Lower lobe of right lung (tissue), 2 donors: ENCODE data around the gene MAP6D1. TPM values are rescaled to one million over a fixed set of nuclear protein-coding genes. Genes with fewer than 3 reads are reported as not detected.
"Not testable (repeated sequence)": the region's sequence is repeated elsewhere in the genome, so short reads cannot be mapped to it uniquely, and the experiment has no call there.

ENCODE experiments used
- ATAC-seq, 2 donors: fragments of 200-7000 bp; cut with Tn5 transposase; one replicate each; pipeline ENCODE4 v1.9.1; 2020 to 2022; ENCODE audit warnings: mild to moderate bottlenecking in 2 of 2, moderate library complexity in 2 of 2
- DNase-seq: peaks from one replicate; pipeline ENCODE4 v3.0.0-alpha.2; 2020
- H3K27ac ChIP-seq: fragments of 200-600 bp; one replicate; pipeline ENCODE4 v1.8.0; 2022
- H3K27me3 ChIP-seq: fragments of 200-600 bp; one replicate; pipeline ENCODE4 v1.8.0; 2022; ENCODE audit warnings: low read depth
- H3K36me3 ChIP-seq: fragments of 200-600 bp; one replicate; pipeline ENCODE4 v1.8.0; 2022; ENCODE audit warnings: mild to moderate bottlenecking
- H3K4me1 ChIP-seq: fragments of 200-600 bp; one replicate; pipeline ENCODE4 v1.8.0; 2022
- H3K4me3 ChIP-seq: fragments of 200-600 bp; one replicate; pipeline ENCODE4 v1.8.0; 2022; ENCODE audit warnings: mild to moderate bottlenecking
- H3K9me3 ChIP-seq: fragments of 200-600 bp; one replicate; pipeline ENCODE4 v1.8.0; 2022
- intact Hi-C: fragments of 100-400 bp; cut with DNase I; formaldehyde crosslinking; loops from one replicate; pipeline ENCODE4 v1.11.0; 2022
- total RNA-seq: library from RNA; stranded (reverse); fragmentation: NEBNext Ultra II Directional; extraction: Animal tissue kit (Norgen Biotek cat#: 25700); gene quantifications from one replicate; pipeline ENCODE4 v1.2.1, GENCODE V29; 2021
- TF ChIP-seq, protein P1 (sequence below): fragments of 200-600 bp; IDR thresholded peaks from one replicate; pipeline ENCODE4 v1.8.0; 2022; ENCODE audit warnings: antibody characterized with exemption, mild to moderate bottlenecking
- donor health status: DM: no; HTN: yes; CAD: no; lungs with severe emphysema.

Gene MAP6D1
- total RNA-seq, 1 donor from 2014 or later: 1.9 TPM

DNA sequence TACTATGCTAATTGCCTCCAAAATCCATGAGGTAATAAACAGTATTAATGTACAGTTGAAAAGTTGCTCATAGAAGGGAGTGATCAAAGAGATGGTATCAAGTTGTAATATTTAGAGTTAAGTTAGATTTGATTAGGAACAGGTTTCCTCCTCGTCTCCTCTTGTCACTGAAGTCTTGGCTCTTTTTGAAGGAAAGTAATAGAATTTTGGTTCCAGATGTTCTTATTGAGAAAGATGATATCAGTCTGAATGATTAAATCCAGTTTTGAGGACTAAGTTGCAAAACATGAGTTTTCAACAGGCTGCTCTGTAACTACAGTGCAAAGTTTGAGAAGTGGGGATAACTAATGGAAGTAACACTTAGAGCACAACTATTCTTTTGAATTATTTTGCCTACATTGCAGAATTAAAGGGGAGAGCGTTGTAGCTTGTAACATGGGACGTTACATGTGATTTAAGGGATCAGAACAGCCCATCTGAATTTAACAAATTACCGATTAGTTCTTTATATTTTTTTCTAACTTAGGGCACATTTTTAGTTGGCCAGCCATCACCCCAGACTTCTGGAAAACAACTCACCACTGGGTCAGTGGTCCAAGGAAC lies 48.3 kb downstream of the MAP6D1 start:
- TF ChIP-seq, protein P1, sequence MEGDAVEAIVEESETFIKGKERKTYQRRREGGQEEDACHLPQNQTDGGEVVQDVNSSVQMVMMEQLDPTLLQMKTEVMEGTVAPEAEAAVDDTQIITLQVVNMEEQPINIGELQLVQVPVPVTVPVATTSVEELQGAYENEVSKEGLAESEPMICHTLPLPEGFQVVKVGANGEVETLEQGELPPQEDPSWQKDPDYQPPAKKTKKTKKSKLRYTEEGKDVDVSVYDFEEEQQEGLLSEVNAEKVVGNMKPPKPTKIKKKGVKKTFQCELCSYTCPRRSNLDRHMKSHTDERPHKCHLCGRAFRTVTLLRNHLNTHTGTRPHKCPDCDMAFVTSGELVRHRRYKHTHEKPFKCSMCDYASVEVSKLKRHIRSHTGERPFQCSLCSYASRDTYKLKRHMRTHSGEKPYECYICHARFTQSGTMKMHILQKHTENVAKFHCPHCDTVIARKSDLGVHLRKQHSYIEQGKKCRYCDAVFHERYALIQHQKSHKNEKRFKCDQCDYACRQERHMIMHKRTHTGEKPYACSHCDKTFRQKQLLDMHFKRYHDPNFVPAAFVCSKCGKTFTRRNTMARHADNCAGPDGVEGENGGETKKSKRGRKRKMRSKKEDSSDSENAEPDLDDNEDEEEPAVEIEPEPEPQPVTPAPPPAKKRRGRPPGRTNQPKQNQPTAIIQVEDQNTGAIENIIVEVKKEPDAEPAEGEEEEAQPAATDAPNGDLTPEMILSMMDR: no peak
- intact Hi-C loops: no loop called here
- no peaks in the 10 kb centered on the region for H3K4me1 ChIP-seq
- peaks cover 96% of the 10 kb centered on the region for H3K36me3 ChIP-seq
- H3K4me3 ChIP-seq: no peak overlapping the region
- H3K9me3 ChIP-seq: no peaks in the 10 kb centered on the region
- no peaks in the 10 kb centered on the region for H3K27me3 ChIP-seq
- no peak overlapping the region for H3K27ac ChIP-seq
- DNase-seq (no peak), ATAC-seq (no peak)

DNA sequence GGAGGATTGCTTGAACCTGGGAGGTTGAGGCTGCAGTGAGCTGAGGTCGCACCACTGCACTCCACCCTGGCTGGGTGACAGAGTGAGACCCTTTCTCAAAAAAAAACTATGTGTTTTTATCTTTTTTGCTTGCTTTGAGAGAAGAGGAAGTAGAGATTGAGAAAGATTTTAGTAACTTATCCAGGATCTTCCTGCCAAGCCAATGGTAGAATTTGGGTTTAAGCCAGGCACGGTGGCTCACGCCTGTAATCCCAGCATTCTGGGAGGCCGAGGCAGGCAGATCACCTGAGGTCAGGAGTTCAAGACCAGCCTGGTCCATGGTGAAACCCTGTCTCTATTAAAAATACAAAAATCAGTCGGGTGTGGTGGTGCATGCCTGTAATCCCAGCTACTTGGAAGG lies 48.9 kb downstream of the MAP6D1 start:
- H3K27ac ChIP-seq, H3K27me3 ChIP-seq, H3K9me3 ChIP-seq, H3K4me3 ChIP-seq, H3K4me1 ChIP-seq, DNase-seq, ATAC-seq, intact Hi-C loops: not testable (repeated sequence)
- peaks cover 93% of the 10 kb centered on the region for H3K36me3 ChIP-seq

DNA sequence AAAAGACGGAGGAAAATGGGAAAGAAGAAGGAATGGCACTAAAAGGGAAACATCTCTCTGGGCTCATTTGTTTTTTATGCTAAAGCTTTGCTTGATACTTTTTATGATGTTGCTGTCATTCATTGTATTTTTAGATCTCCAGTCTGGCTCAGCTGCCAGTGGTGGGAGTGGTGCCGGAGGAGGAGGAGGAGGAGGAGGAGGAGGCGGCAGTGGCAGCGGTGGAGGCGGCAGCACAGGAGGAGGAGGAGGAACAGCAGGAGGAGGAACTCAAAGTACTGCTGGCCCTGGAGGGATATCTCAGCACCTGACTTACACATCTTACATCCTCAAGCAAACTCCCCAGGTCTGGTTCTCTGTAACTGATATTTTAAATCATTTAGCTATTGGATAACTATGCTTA lies 49.6 kb downstream of the MAP6D1 start:
- no peak for ATAC-seq
- Histone ChIP-seq H3K9me3 (no peaks in the 10 kb centered on the region), H3K27me3 (no peaks in the 10 kb centered on the region), H3K27ac (no peak overlapping the region), H3K36me3 (peaks cover 87% of the 10 kb centered on the region), H3K4me3 (no peak overlapping the region), H3K4me1 (no peaks in the 10 kb centered on the region)
- intact Hi-C loops: no loop called here
- TF ChIP-seq, protein P1: no peak
- DNase-seq: no peak

DNA sequence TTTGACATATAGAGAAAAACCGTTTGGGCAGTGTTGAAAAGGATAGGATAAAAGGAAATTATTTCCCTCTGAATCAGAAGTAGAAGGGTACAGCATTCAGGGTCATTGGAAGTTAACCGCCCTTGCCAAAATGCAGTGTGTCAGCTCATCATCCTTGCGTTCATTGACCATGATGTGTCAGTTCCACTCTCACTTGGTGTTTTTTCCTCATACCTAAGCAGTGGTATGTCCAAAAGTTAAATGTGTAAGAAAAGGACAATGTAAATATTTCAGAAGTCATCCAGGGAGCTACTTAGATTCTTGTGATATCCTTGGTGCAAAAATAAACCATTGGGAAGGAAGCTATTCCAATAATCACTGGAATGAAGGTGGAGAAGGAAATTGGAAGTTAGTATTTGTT lies 50.7 kb downstream of the MAP6D1 start:
- no peak overlapping the region for H3K27ac ChIP-seq
- DNase-seq (no peak), ATAC-seq (no peak)
- no peaks in the 10 kb centered on the region for H3K4me1 ChIP-seq
- intact Hi-C loops: no loop called here
- peaks cover 77% of the 10 kb centered on the region for H3K36me3 ChIP-seq
- no peaks in the 10 kb centered on the region for H3K9me3 ChIP-seq
- no peak overlapping the region for H3K4me3 ChIP-seq
- TF ChIP-seq, protein P1: no peak
- no peaks in the 10 kb centered on the region for H3K27me3 ChIP-seq

DNA sequence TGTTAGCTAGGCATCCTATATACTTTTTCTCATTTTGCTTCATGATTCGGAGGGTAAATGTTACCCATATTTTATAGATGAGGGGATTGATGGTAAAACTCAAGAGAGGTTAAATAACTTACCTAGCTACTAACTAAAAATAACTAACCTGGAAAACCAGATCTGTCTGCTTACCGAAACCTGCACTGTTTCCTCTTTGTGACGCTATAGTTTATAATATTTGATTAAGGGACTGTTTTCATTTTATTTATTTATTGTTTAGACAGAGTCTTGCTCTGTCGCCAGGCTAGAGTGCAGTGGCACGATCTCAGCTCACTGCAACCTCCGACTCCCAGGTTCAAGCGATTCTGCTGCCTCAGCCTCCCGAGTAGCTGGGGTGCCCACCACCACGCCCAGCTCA lies 55.9 kb downstream of the MAP6D1 start:
- no peak overlapping the region for H3K4me3 ChIP-seq
- H3K27ac ChIP-seq: no peak overlapping the region
- intact Hi-C loops: no loop called here
- H3K36me3 ChIP-seq: peaks cover 44% of the 10 kb centered on the region
- TF ChIP-seq, protein P1: no peak
- no peaks in the 10 kb centered on the region for H3K27me3 ChIP-seq
- DNase-seq: no peak
- H3K9me3 ChIP-seq: no peaks in the 10 kb centered on the region
- H3K4me1 ChIP-seq: peaks cover 27% of the 10 kb centered on the region
- ATAC-seq: no peak

DNA sequence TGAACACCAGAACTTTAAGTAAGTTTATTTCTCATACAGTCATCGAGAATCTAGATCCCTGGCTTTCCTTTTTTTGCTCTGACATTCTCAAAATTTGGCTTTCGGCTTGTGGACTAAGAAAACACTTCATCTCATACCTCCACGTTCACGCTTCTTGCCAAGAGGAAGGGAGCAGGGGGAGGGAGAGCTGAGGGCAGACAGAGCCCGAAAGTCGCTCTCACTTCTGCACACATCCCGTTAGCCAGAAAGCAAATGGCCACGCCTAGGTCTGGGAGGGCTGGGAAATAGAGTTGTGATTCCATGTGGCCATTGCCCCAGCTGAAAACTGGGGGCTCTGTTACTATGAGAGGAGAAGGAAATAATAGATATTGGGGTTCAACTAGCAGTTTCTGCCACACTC lies 57.3 kb downstream of the MAP6D1 start:
- Histone ChIP-seq H3K9me3 (no peaks in the 10 kb centered on the region), H3K27ac (peak overlapping the region; percentile 71), H3K4me1 (peaks cover 29% of the 10 kb centered on the region), H3K27me3 (no peaks in the 10 kb centered on the region), H3K4me3 (no peak overlapping the region), H3K36me3 (peaks cover 37% of the 10 kb centered on the region)
- TF ChIP-seq, protein P1: no peak
- peak; percentile 62 to 73 for ATAC-seq
- DNase-seq: peak; percentile 56
- intact Hi-C loops: no loop called here
